Measurements from ENCODE around the gene FMN1.

- TF ChIP-seq CTCF (IDR thresholded peaks at IDR 0.05), result no peak
- TF ChIP-seq POLR2A (IDR thresholded peaks at IDR 0.05), result no peak
- peak in 2 of 3 donors; percentile 31 to 38 for TF ChIP-seq POLR2AphosphoS5 (IDR thresholded peaks at IDR 0.05)
Measured at GRCh38 chr15:32998979-32999672, 195.4 kb downstream of the FMN1 start.

All from transverse colon (tissue), 4 donors.